Adrenal gland (tissue), 12 donors: ENCODE data around the gene SETD2. TPM values are rescaled to one million over a fixed set of nuclear protein-coding genes. Genes with fewer than 3 reads are reported as not detected.
"Not testable (repeated sequence)": the region's sequence is repeated elsewhere in the genome, so short reads cannot be mapped to it uniquely, and the experiment has no call there.

Experiments
- DNase-seq, 7 donors: peaks; one replicate each; pipeline ENCODE4 v3.0.0-alpha.2; 2019 to 2020
- H3K27ac ChIP-seq, 5 donors: fragments of 200-600 bp; sonication (generic) in 4 of 5; 1 replicate in 3 of 5; 2 replicates in 2 of 5; pipeline versions ENCODE4 v1.5.1 to v1.8.0; 2016 to 2020; ENCODE audit warnings: mild to moderate bottlenecking in 1 of 5
- H3K27me3 ChIP-seq: fragments of 200-600 bp; 2 replicates; pipeline ENCODE4 v1.8.0; 2021
- H3K36me3 ChIP-seq, 2 donors: fragments of 200-600 bp; replicated peaks in 1 of 2; 1 replicate in 1 of 2; 2 replicates in 1 of 2; pipeline versions ENCODE4 v1.5.1 to v1.8.0; 2018 to 2022
- H3K4me1 ChIP-seq, 2 donors: fragments of 200-600 bp; replicated peaks in 1 of 2; 1 replicate in 1 of 2; 2 replicates in 1 of 2; pipeline versions ENCODE4 v1.5.1 to v1.8.0; 2018 to 2021
- H3K4me3 ChIP-seq, 4 donors: fragments of 200-600 bp; sonication (generic) in 3 of 4; one replicate each; pipeline ENCODE4 v1.5.1; 2016 to 2018
- H3K9me3 ChIP-seq, 3 donors: fragments of 200-600 bp; sonication (generic) in 1 of 3; replicated peaks in 1 of 3; 1 replicate in 2 of 3; 2 replicates in 1 of 3; pipeline versions ENCODE4 v1.5.1 to v1.8.0; 2016 to 2021
- CTCF ChIP-seq, 6 experiments: fragments of 450-650 bp in 4 of 6; fragments of 200-600 bp in 2 of 6; sonication (generic) in 1 of 6; IDR thresholded peaks; 1 replicate in 5 of 6; 2 replicates in 1 of 6; pipeline versions ENCODE4 v1.5.1 to v1.8.0; 2016 to 2021; ENCODE audit warnings: antibody characterized with exemption in 6 of 6, mild to moderate bottlenecking in 2 of 6, moderate library complexity in 1 of 6
- POLR2A ChIP-seq, 2 donors: fragments of 450-650 bp; IDR thresholded peaks; one replicate each; pipeline ENCODE4 v1.6.1; 2017; ENCODE audit warnings: antibody characterized with exemption in 2 of 2, mild to moderate bottlenecking in 2 of 2, moderate library complexity in 1 of 2
- WGBS, 4 donors: extraction: QIAGEN DNeasy Blood & Tissue Kit in 2 of 4; methylation state at CpG; one replicate each; pipeline versions ENCODE4 v1.1.5 to v1.1.7; 2013 to 2017; 5-methylcytosine and 5-hydroxymethylcytosine counted together
- intact Hi-C, 2 donors: fragments of 100-400 bp; cut with DNase I; formaldehyde crosslinking; loops; one replicate each; pipeline versions ENCODE4 v1.14.1 to v1.15.0; 2022 to 2023
- polyA plus RNA-seq, 3 donors: library from polyadenylated mRNA; stranded (reverse); fragments of 200-250 nt in 2 of 3; fragments of 350-450 nt in 1 of 3; fragmentation: Illumina TruSeq in 1 of 3; extraction: RNeasy Lipid Tissue Mini Kit (QIAGEN cat#74804) in 1 of 3; gene quantifications; one replicate each; pipeline ENCODE4 v1.2.3, GENCODE V29; 2013 to 2014
- total RNA-seq, 9 donors: library from RNA; depleted of rRNA in 4 of 9; stranded (reverse); fragments of >200 nt in 4 of 9; fragments of 120-200 nt in 1 of 9; fragmentation: NEBNext Ultra II Directional in 1 of 9; extraction: Animal tissue kit (Norgen Biotek cat#: 25700) in 1 of 9; gene quantifications; one replicate each; pipeline versions ENCODE4 v1.1.0 to v1.2.4, GENCODE V29; 2013 to 2023
- donor health status: healthy with polysubstance abuse.
- donor health status: Bipolar disorder and iron deficiency.
- donor health status: DM: yes; HTN: yes; CAD: no.
- donor health status: DM: no; HTN: no; CAD: no.
- donor health status: DM: no; HTN: no; CAD: no.
- donor health status: DM: yes; HTN: yes; CAD: no.

Gene SETD2
- total and polyA plus RNA-seq, 12 donors = 12.6 to 58.9 (median 39.1) TPM

DNA sequence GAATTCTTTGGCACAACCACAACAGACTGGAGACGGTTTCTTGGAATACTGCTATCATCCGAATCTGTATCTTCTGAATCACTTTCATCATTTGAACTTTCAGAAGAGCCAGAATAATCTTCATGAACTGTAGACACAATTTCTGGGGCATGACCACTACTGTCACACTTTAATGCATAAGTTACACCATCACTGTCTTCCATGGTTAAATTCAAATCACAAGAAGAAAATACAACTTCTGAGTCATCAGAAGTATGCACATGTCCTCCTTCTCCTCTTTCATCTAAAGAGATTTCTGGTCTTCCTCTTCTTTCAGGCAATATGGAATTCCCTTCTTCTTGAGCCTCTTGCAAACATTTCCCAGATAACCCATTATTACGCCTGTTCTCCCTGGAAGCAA is 42.5 kb downstream of the SETD2 start:
- peaks cover 0 to 24% of the 10 kb centered on the region in 2 donors for H3K36me3 ChIP-seq
- intact Hi-C loops = no loop called here
- H3K9me3 ChIP-seq = no peaks in the 10 kb centered on the region
- H3K27ac ChIP-seq = no peak overlapping the region
- WGBS, 4 donors = 78 to 90% (median 81%) methylated on average over 3 of the region's 3 CpGs
- no peak for DNase-seq
- TF ChIP-seq POLR2A (IDR thresholded peaks at IDR 0.05) (no peak), CTCF (IDR thresholded peaks at IDR 0.05) (no peak)
- no peak overlapping the region for H3K4me3 ChIP-seq
- peaks cover 0 to 20% of the 10 kb centered on the region in 2 donors for H3K4me1 ChIP-seq
- no peaks in the 10 kb centered on the region for H3K27me3 ChIP-seq

DNA sequence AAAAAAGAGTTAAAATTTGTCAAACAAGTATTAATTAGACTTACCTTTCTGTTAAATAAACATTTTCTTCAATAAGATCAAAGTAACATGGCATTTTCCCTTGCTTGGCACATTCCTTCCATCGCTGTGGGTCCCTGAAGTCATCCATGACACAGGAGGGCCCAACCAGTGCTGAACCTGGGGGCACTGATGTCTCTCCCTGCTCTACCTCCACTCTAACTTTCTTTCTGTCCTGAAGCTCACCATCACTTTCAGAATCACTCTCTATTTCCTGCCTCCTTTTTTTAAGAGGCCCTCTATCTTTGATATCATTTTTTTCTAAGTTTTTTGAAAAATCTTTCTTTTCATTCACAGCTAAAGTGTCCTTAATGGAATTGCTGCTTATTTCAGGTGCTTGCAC is 43.8 kb downstream of the SETD2 start:
- intact Hi-C loops = no loop called here
- H3K27me3 ChIP-seq = no peaks in the 10 kb centered on the region

DNA sequence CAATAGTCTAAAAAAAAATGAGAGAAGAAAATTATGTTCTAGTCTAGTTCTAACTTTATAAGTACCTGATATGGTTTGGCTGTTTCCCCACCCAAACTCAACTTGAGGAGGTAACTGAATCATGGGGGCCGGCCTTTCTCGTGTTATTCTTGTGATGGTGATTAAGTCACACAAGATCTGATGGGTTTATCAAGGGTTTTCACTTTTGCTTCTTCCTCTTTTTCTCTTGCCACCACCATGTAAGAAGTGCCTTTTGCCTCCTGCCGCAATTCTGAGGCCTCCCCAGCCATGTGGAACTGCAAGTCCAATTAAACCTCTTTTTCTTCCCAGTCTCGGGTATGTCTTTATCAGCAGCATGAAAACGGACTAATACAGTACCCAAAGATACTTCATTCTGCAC is 44.5 kb downstream of the SETD2 start:
- intact Hi-C loops, H3K27me3 ChIP-seq, H3K4me3 ChIP-seq, H3K27ac ChIP-seq, DNase-seq, H3K9me3 ChIP-seq: not testable (repeated sequence)
- 86 to 90% (median 89%) methylated on average over 5 of the region's 5 CpGs for WGBS, 4 donors
- peaks cover 0 to 20% of the 10 kb centered on the region in 2 donors for H3K4me1 ChIP-seq
- H3K36me3 ChIP-seq = peaks cover 0 to 43% of the 10 kb centered on the region in 2 donors

More for the DNA sequence above, 43.8 kb downstream of the SETD2 start:
- peaks cover 0 to 36% of the 10 kb centered on the region in 2 donors for H3K36me3 ChIP-seq
- DNase-seq = no peak
- H3K27ac ChIP-seq = no peak overlapping the region
- no peak for TF ChIP-seq POLR2A (IDR thresholded peaks at IDR 0.05)
- no peak for TF ChIP-seq CTCF (IDR thresholded peaks at IDR 0.05)
- WGBS, 4 donors = 92 to 100% (median 100%) methylated on average over 1 of the region's 1 CpG
- H3K9me3 ChIP-seq = no peaks in the 10 kb centered on the region
- H3K4me1 ChIP-seq = peaks cover 0 to 20% of the 10 kb centered on the region in 2 donors
- H3K4me3 ChIP-seq = no peak overlapping the region

- TF ChIP-seq POLR2A (IDR thresholded peaks at IDR 0.05) (no peak), CTCF (IDR thresholded peaks at IDR 0.05) (no peak)
- DNase-seq = no peak
- 47 to 56% (median 53%) methylated on average over 3 of the region's 3 CpGs for WGBS, 4 donors
- Histone ChIP-seq H3K9me3 (no peaks in the 10 kb centered on the region), H3K4me3 (no peak overlapping the region), H3K36me3 (peaks cover 0 to 43% of the 10 kb centered on the region in 2 donors), H3K27ac (no peak overlapping the region), H3K4me1 (peaks cover 0 to 24% of the 10 kb centered on the region in 2 donors), H3K27me3 (no peaks in the 10 kb centered on the region)
- intact Hi-C loops = no loop called here
Measured at GRCh38 chr3:47117807-47118364, 46.0 kb downstream of the SETD2 start.

GRCh38 chr3:47115524-47115923 is 48.4 kb downstream of the SETD2 start:
- intact Hi-C loops, H3K27ac ChIP-seq, H3K4me3 ChIP-seq, H3K27me3 ChIP-seq, H3K9me3 ChIP-seq, DNase-seq: not testable (repeated sequence)
- peaks cover 5 to 44% of the 10 kb centered on the region in 2 donors for H3K4me1 ChIP-seq
- peaks cover 0 to 48% of the 10 kb centered on the region in 2 donors for H3K36me3 ChIP-seq
- 95 to 100% (median 98%) methylated on average over 2 of the region's 2 CpGs for WGBS, 4 donors
